ENCODE data around the gene MYO15B. TPM values are rescaled to one million over a fixed set of nuclear protein-coding genes. Genes with fewer than 3 reads are reported as not detected.
A peak's percentile ranks its signal among the peaks of the same experiment; 100 is the strongest.

Gene MYO15B
- 452 and 460 TPM in 2 replicates for total RNA-seq
- 105 TPM for total RNA-seq (2013)
- 619 and 1,019 TPM in 2 replicates for polyA plus RNA-seq
- 193 and 265 TPM in 2 replicates for polyA minus RNA-seq

GRCh38 chr17:75587675-75588595 is at the start of gene MYO15B:
MYO15B (plus strand) TSS chr17:75587800; CDS start chr17:75588058, 258 bp downstream.
- H2AFZ ChIP-seq (ENCODE audit: insufficient read depth, low read depth, low read length, poor library complexity, severe bottlenecking): peak within 1 kb of the TSS; percentile 81
- TF ChIP-seq, protein P1, sequence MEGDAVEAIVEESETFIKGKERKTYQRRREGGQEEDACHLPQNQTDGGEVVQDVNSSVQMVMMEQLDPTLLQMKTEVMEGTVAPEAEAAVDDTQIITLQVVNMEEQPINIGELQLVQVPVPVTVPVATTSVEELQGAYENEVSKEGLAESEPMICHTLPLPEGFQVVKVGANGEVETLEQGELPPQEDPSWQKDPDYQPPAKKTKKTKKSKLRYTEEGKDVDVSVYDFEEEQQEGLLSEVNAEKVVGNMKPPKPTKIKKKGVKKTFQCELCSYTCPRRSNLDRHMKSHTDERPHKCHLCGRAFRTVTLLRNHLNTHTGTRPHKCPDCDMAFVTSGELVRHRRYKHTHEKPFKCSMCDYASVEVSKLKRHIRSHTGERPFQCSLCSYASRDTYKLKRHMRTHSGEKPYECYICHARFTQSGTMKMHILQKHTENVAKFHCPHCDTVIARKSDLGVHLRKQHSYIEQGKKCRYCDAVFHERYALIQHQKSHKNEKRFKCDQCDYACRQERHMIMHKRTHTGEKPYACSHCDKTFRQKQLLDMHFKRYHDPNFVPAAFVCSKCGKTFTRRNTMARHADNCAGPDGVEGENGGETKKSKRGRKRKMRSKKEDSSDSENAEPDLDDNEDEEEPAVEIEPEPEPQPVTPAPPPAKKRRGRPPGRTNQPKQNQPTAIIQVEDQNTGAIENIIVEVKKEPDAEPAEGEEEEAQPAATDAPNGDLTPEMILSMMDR (IDR thresholded peaks at IDR 0.05): no peak
- no peak for TF ChIP-seq EZH2 (IDR thresholded peaks at IDR 0.05; ENCODE audit: borderline replicate concordance, insufficient read depth, low read depth, low read length, poor library complexity, severe bottlenecking)
- H3K4me1 Mint-ChIP-seq: peaks cover 19% of the 10 kb centered on the region
- H3K27ac Mint-ChIP-seq: peak within 1 kb of the TSS; percentile 87
- intact Hi-C loops (cut with micrococcal nuclease): loop anchor here (1.0 to 2.0 kb wide), 2 partner anchors 84 to 299 kb away; partner anchors contain the start of gene SLC25A19
- WGBS (ENCODE audit: insufficient coverage): 1% methylated on average over 82 of the region's 82 CpGs
- H3K4me1 ChIP-seq (ENCODE audit: control insufficient read depth in 2 of 2, insufficient read depth in 2 of 2, low read length in 2 of 2): peaks cover 4 to 20% of the 10 kb centered on the region in 2 donors
- H3K27ac ChIP-seq (ENCODE audit: low read length in 2 of 2): peak within 1 kb of the TSS; percentile 80 to 89
- H3K79me2 ChIP-seq (ENCODE audit: control insufficient read depth, insufficient read depth, low read length): no peaks in the 10 kb centered on the region
- H3K9ac ChIP-seq (ENCODE audit: low read length): peak within 1 kb of the TSS; percentile 82
- ChIA-PET POLR2A (interaction anchor here (0.5 to 1.1 kb wide), 7 partner anchors 36 to 192 kb away, joined by 3 to 6 read pairs (median 3); partner anchors contain the start of genes LLGL2 and TSEN54), CTCF (interaction anchor here (0.6 to 2.0 kb wide), 17 partner anchors 12 to 480 kb away, joined by 3 to 12 read pairs (median 3); partner anchors contain the start of genes GRB2, LLGL2, SLC25A19 and TMEM94)
- H3K9me3 Mint-ChIP-seq (ENCODE audit: insufficient read depth): no peaks in the 10 kb centered on the region
- H3K36me3 ChIP-seq (replicated peaks in 1 of 2; ENCODE audit: control extremely low read depth in 1 of 2, control insufficient read depth in 1 of 2, extremely low read depth in 1 of 2, insufficient read depth in 2 of 2, low read length in 1 of 2): peaks cover 0 to 14% of the 10 kb centered on the region in 2 experiments
- peak; percentile 46 for ATAC-seq (ENCODE audit: low read depth)
- H3K27me3 Mint-ChIP-seq: no peaks in the 10 kb centered on the region
- no peaks in the 10 kb centered on the region for H3K9me3 ChIP-seq (ENCODE audit: control extremely low read depth in 1 of 3, control insufficient read depth in 2 of 3, insufficient read depth in 1 of 3, low read length in 2 of 3)
- H3K4me2 ChIP-seq (replicated peaks; ENCODE audit: low read depth, low read length, poor library complexity, severe bottlenecking): peak within 1 kb of the TSS; percentile 99
- H3K4me3 Mint-ChIP-seq: peak within 1 kb of the TSS; percentile 80
- H3K27me3 ChIP-seq (replicated peaks in 1 of 4; ENCODE audit: control extremely low read depth in 1 of 4, control insufficient read depth in 3 of 4, insufficient read depth in 4 of 4, low read length in 3 of 4): no peaks in the 10 kb centered on the region
- DNase-seq: peak; percentile 86
- peak within 1 kb of the TSS; percentile 69 to 95 (median 82) for H3K4me3 ChIP-seq (ENCODE audit: control extremely low read depth in 1 of 5, extremely low read depth in 1 of 5, insufficient read depth in 1 of 5, low read depth in 2 of 5, low read length in 4 of 5)
- peaks cover 16% of the 10 kb centered on the region for H4K20me1 ChIP-seq (ENCODE audit: control insufficient read depth, insufficient read depth, low read length, poor library complexity, severe bottlenecking)
